GM19035 (cell line): ENCODE measurements around the gene KCNE2.
A peak's percentile ranks its signal among the peaks of the same experiment; 100 is the strongest.
"Not testable (repeated sequence)": the region's sequence is repeated elsewhere in the genome, so short reads cannot be mapped to it uniquely, and the experiment has no call there.

Source experiments
- ATAC-seq: cut with Tn5 transposase; IDR thresholded peaks from one replicate; pipeline ENCODE4 v1.9.1; 2021; ENCODE audit not compliant: unreplicated experiment

Gene KCNE2

GRCh38 chr21:34352556-34352955 is 11.2 kb upstream of the KCNE2 start:
- no peak for ATAC-seq

GRCh38 chr21:34353182-34353581 is 10.6 kb upstream of the KCNE2 start:
- no peak for ATAC-seq

GRCh38 chr21:34354836-34355235 is 9.0 kb upstream of the KCNE2 start:
- ATAC-seq = no peak

- no peak for ATAC-seq
Observed at GRCh38 chr21:34355570-34355969, 8.2 kb upstream of the KCNE2 start.

- ATAC-seq = no peak
Observed at GRCh38 chr21:34357889-34358288, 5.9 kb upstream of the KCNE2 start.

GRCh38 chr21:34358866-34359265 is 4.9 kb upstream of the KCNE2 start:
- no peak for ATAC-seq

- ATAC-seq = no peak
Observed at GRCh38 chr21:34360488-34361241, 3.1 kb upstream of the KCNE2 start.

GRCh38 chr21:34362136-34362444 is 1.7 kb upstream of the KCNE2 start:
- no peak for ATAC-seq

- no peak for ATAC-seq
Observed at GRCh38 chr21:34362670-34363069, 1.1 kb upstream of the KCNE2 start.

- ATAC-seq = no peak
Observed at GRCh38 chr21:34364921-34365320, 1.1 kb downstream of the KCNE2 start.

GRCh38 chr21:34365809-34366208 is 2.0 kb downstream of the KCNE2 start:
- no peak for ATAC-seq

GRCh38 chr21:34367320-34367935 is 3.6 kb downstream of the KCNE2 start:
- ATAC-seq = no peak

- no peak for ATAC-seq
Observed at GRCh38 chr21:34369741-34370140, 5.9 kb downstream of the KCNE2 start.

- ATAC-seq = no peak
Observed at GRCh38 chr21:34372321-34372720, 8.5 kb downstream of the KCNE2 start.

- not testable (repeated sequence) for ATAC-seq
Observed at GRCh38 chr21:34374462-34374861, 10.7 kb downstream of the KCNE2 start.

GRCh38 chr21:34374940-34375618 is 11.3 kb downstream of the KCNE2 start, which contains the start of gene SMIM11:
Gene SMIM11 (plus strand): TSS chr21:34375507. CDS start chr21:34379505, 3,998 bp downstream.
- peak; percentile 92 for ATAC-seq

GRCh38 chr21:34375619-34375972 is 11.8 kb downstream of the KCNE2 start:
- peak; percentile 62 for ATAC-seq

- ATAC-seq = not testable (repeated sequence)
Observed at GRCh38 chr21:34383138-34383537, 19.3 kb downstream of the KCNE2 start.

GRCh38 chr21:34383724-34384415 is 20.1 kb downstream of the KCNE2 start:
- peak; percentile 91 for ATAC-seq

- not testable (repeated sequence) for ATAC-seq
Observed at GRCh38 chr21:34400522-34400921, 36.7 kb downstream of the KCNE2 start.

- ATAC-seq = not testable (repeated sequence)
Observed at GRCh38 chr21:34404742-34405141, 40.9 kb downstream of the KCNE2 start.

GRCh38 chr21:34405686-34406085 is 41.9 kb downstream of the KCNE2 start:
- ATAC-seq = not testable (repeated sequence)
